ENCODE measurements around the gene KCNA10.

Gene KCNA10

DNA sequence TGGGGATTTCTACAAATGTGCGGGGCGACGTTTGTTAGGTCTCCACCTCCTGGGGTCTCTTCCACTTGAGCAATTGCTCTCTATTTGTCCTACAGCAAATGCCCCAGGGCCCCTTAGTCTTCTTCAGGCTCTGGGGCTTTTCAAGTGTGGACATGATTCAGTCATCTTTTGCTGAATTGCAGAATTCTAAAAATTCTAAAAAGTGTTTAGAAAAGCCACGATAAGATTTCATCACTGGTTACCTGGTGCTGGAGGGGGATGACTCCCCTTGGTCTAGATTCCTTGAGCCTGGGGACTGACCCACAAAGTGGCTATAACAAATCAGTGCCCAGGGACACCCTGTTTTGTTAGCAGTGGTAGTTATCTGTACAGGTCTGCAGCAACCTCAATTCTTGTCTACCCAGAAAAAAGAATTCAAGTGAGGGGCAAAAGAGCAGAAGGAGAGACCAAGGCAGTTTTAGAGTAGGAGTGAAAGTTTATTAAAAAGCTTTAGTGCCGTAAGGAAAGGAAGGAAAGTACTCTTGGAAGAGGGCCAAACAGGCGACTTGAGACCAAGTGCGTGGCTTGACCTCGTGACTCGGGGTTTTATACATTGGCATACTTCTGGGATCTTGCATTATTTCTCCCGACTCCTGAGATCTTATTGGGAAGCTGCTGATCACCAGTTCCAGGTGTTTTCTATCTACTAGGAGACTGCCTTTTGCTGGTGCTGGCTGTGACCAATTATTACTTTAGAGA is 42.8 kb downstream of the KCNA10 start:
- no peak for DNase-seq

- DNase-seq: no peak
These were observed 43.5 kb downstream of the KCNA10 start for GRCh38 chr1:110475362-110476027.

GRCh38 chr1:110474444-110474843 is 44.5 kb downstream of the KCNA10 start:
- DNase-seq: no peak

DNA sequence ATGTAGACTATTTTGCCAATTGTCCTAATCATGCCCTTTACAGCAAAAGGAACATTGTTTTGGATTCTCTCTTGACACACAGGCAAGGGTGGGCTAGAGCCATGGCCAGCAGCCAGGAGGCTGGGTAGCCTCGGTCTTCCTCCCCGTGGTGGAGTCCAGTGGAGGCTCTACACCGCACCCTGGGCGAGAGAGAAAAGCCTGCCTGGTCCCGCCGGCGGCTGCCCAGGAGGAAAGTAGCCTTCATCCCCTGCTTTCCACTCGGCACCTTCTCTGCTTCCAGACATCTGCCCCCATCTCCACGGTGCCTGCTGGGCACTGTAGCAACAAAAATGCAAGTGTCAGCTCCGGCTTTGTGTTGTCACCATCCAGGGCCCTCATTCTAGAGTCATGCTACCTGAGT is 46.4 kb downstream of the KCNA10 start:
- DNase-seq: no peak

DNA sequence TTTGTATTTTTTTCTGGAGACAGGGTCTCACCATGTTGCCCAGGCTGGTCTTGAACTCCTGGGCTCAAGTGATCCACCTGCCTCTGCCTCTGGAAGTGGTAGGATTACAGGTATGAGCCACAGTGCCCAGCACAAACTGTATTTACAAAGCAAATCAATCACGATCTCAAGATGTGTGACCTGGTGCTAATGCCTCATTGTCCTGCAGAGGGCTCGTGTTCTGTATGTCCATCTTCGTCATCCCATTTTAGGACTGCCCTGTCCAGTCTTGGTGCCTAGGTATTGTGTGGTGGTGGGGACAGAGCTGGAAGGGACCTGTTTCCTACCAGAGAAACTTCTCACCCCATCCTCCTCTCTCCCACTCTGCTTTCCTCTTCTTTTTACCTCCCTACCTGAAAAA is 47.8 kb downstream of the KCNA10 start:
- DNase-seq: no peak
